SK-N-SH (cell line): ENCODE measurements around the gene CCDC148. TPM values are rescaled to one million over a fixed set of nuclear protein-coding genes. Genes with fewer than 3 reads are reported as not detected.
A peak's percentile ranks its signal among the peaks of the same experiment; 100 is the strongest.

Experiments used
- CTCF ChIA-PET: fragments of 300-600, 350-600 bp; formaldehyde crosslinking; extraction: SDS; loops from one replicate; lab custom pipeline; 2021; lab: Yijun Ruan, JAX
- POLR2A ChIA-PET: fragments of 350-600 bp; sonication (Branson Sonifier 250); formaldehyde crosslinking; extraction: SDS; loops from one replicate; lab custom pipeline; 2020; ENCODE audit warnings: antibody characterized with exemption, inconsistent platforms; lab: Yijun Ruan, JAX
- DNase-seq: peaks from one replicate; pipeline ENCODE4 v3.0.0; 2012
- H2AFZ ChIP-seq: fragments of 200-600 bp; sonication (generic); 2 replicates; pipeline ENCODE4 v1.8.1; 2016; ENCODE audit warnings: antibody characterized with exemption, mild to moderate bottlenecking, low read depth
- H3F3A ChIP-seq: fragments of 200-600 bp; sonication (generic); replicated peaks from 2 replicates; pipeline ENCODE3; 2016; ENCODE audit warnings: antibody characterized with exemption, mild to moderate bottlenecking; ENCODE audit not compliant: insufficient read depth
- H3K27ac ChIP-seq, 2 experiments: fragments of 200-500 bp in 1 of 2; fragments of 200-600 bp in 1 of 2; sonication (Bioruptor generic) in 1 of 2; sonication (generic), shearing (Covaris generic) in 1 of 2; 2 replicates each; pipeline versions ENCODE4 v1.5.1 to v1.6.1; 2014 to 2016; ENCODE audit warnings: low read depth in 2 of 2, inconsistent platforms in 1 of 2, low read length in 1 of 2, mild to moderate bottlenecking in 1 of 2, mixed read lengths in 1 of 2
- H3K27me3 ChIP-seq: fragments of 200-600 bp; sonication (generic), shearing (Covaris generic); 2 replicates; pipeline ENCODE4 v1.6.1; 2016; ENCODE audit warnings: mixed run types; ENCODE audit not compliant: insufficient read depth
- H3K36me3 ChIP-seq, 2 experiments: fragments of 200-500 bp in 1 of 2; fragments of 200-600 bp in 1 of 2; sonication (Bioruptor generic) in 1 of 2; sonication (generic) in 1 of 2; replicated peaks in 1 of 2; 2 replicates each; pipeline versions ENCODE3 to v1.5.1; 2014 to 2016; ENCODE audit warnings: low read length in 1 of 2, mild to moderate bottlenecking in 1 of 2; ENCODE audit not compliant: insufficient read depth in 2 of 2, control insufficient read depth in 1 of 2
- H3K4me1 ChIP-seq, 2 experiments: fragments of 200-500 bp in 1 of 2; fragments of 200-600 bp in 1 of 2; sonication (Bioruptor generic) in 1 of 2; sonication (generic), shearing (Covaris generic) in 1 of 2; 2 replicates each; pipeline versions ENCODE4 v1.5.1 to v1.6.1; 2014 to 2016; ENCODE audit warnings: low read depth in 1 of 2, low read length in 1 of 2, mixed run types in 1 of 2; ENCODE audit not compliant: insufficient read depth in 2 of 2, control insufficient read depth in 1 of 2
- H3K4me2 ChIP-seq: fragments of 200-600 bp; sonication (generic), shearing (Covaris generic); 2 replicates; pipeline ENCODE4 v1.6.1; 2017; ENCODE audit warnings: mixed run types
- H3K4me3 ChIP-seq, 2 experiments: fragments of 200-500 bp in 1 of 2; fragments of 200-600 bp in 1 of 2; sonication (Bioruptor generic) in 1 of 2; sonication (generic), shearing (Covaris generic) in 1 of 2; 2 replicates each; pipeline versions ENCODE4 v1.5.1 to v1.8.1; 2014 to 2016; ENCODE audit warnings: low read depth in 2 of 2, inconsistent platforms in 1 of 2, low read length in 1 of 2, mild to moderate bottlenecking in 1 of 2, mixed read lengths in 1 of 2, moderate library complexity in 1 of 2
- H3K79me2 ChIP-seq: fragments of 200-600 bp; sonication (generic); 2 replicates; pipeline ENCODE4 v1.8.1; 2017; ENCODE audit warnings: mild to moderate bottlenecking; ENCODE audit not compliant: insufficient read depth
- H3K9ac ChIP-seq: fragments of 200-600 bp; sonication (generic); 2 replicates; pipeline ENCODE4 v1.6.1; 2017; ENCODE audit warnings: mixed run types
- H3K9me2 ChIP-seq: fragments of 200-600 bp; sonication (generic); 2 replicates; pipeline ENCODE4 v1.6.1; 2017; ENCODE audit warnings: mixed run types
- H3K9me3 ChIP-seq: fragments of 200-600 bp; sonication (generic); 2 replicates; pipeline ENCODE4 v1.6.1; 2017; ENCODE audit warnings: mixed run types, mild to moderate bottlenecking, moderate library complexity
- H4K20me1 ChIP-seq: fragments of 200-600 bp; sonication (generic); 2 replicates; pipeline ENCODE4 v1.6.1; 2017; ENCODE audit warnings: mild to moderate bottlenecking, mixed run types; ENCODE audit not compliant: insufficient read depth
- ELF1 ChIP-seq: IDR thresholded peaks from 2 replicates; pipeline ENCODE4 v1.4.0; 2012
- EP300 ChIP-seq, 2 experiments: IDR thresholded peaks; 2 replicates each; pipeline versions ENCODE4 v1.4.0 to v1.6.1; 2012; ENCODE audit warnings: borderline replicate concordance in 1 of 2, low read depth in 1 of 2, low read length in 1 of 2
- IRF3 ChIP-seq: fragments of 150-350 bp; IDR thresholded peaks from 2 replicates; pipeline ENCODE4 v1.6.1; 2016; ENCODE audit warnings: mild to moderate bottlenecking, low read depth, low read length
- RAD21 ChIP-seq: IDR thresholded peaks from 2 replicates; pipeline ENCODE4 v1.6.1; 2012; ENCODE audit warnings: mild to moderate bottlenecking, low read length
- RCOR1 ChIP-seq: fragments of 150-350 bp; IDR thresholded peaks from 2 replicates; pipeline ENCODE4 v1.6.1; 2017; ENCODE audit warnings: antibody characterized with exemption, low read length
- RFX5 ChIP-seq: IDR thresholded peaks from 2 replicates; pipeline ENCODE4 v1.6.1; 2012; ENCODE audit warnings: mild to moderate bottlenecking, improper control_type of control experiment, low read length
- SIN3A ChIP-seq: IDR thresholded peaks from 2 replicates; pipeline ENCODE4 v1.6.1; 2012; ENCODE audit warnings: low read depth, mild to moderate bottlenecking, low read length, moderate library complexity, borderline replicate concordance
- SMC3 ChIP-seq: IDR thresholded peaks from 2 replicates; pipeline ENCODE4 v1.6.1; 2012; ENCODE audit warnings: low read depth, low read length, improper control_type of control experiment
- TAF1 ChIP-seq: IDR thresholded peaks from 2 replicates; pipeline ENCODE4 v1.6.1; 2012; ENCODE audit warnings: low read depth, mild to moderate bottlenecking, low read length, moderate library complexity, borderline replicate concordance
- TCF12 ChIP-seq: IDR thresholded peaks from 2 replicates; pipeline ENCODE4 v1.4.0; 2012
- USF1 ChIP-seq: IDR thresholded peaks from 2 replicates; pipeline ENCODE4 v1.4.0; 2012; ENCODE audit warnings: low read depth, borderline replicate concordance
- ZBTB33 ChIP-seq: IDR thresholded peaks from 2 replicates; pipeline ENCODE4 v1.4.0; 2012; ENCODE audit warnings: low read depth, borderline replicate concordance
- WGBS: methylation state at CpG from one replicate; pipeline ENCODE4 v1.1.6; 2017; ENCODE audit warnings: low lambda C conversion rate; 5-methylcytosine and 5-hydroxymethylcytosine counted together
- polyA plus RNA-seq, 3 experiments: library from polyadenylated mRNA; depleted of rRNA; stranded (reverse); fragments of >200 nt; gene quantifications; 2 replicates each; pipeline ENCODE4 v1.2.3, GENCODE V29; 2012
- TF ChIP-seq, protein P1 (sequence below): fragments of 200-600 bp; sonication (generic); IDR thresholded peaks from 2 replicates; pipeline ENCODE4 v1.6.1; 2017; ENCODE audit warnings: antibody characterized with exemption, mild to moderate bottlenecking, moderate library complexity

CCDC148 gene
- polyA plus RNA-seq, 1 of the 3 experiments (the other 2 are of a cell fraction), result 0.18 TPM

DNA sequence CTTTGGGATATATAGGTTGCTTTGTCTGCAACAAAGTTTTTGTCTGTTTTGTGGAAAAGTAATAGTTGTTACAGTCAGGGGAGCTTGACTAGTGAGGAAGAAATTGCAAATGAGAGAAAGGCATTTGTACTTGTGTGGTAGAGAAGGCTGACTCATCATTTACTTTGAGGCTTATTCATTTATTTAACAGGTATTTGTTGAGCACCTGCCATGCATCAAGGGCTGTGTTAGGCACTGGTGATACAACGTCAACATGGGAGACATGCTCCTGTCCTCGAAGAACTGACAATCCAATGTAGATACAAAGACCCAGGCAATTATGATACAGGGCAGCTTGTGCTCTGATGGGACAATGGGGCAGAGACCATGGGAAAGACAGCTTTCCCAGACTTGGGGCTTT is 275.4 kb downstream of the CCDC148 start:
- H3K79me2 ChIP-seq, result no peaks in the 10 kb centered on the region
- no peak overlapping the region for H3K4me3 ChIP-seq
- H3F3A ChIP-seq, result no peaks in the 10 kb centered on the region
- H3K27ac ChIP-seq, result no peak overlapping the region
- no peaks in the 10 kb centered on the region for H3K9me3 ChIP-seq
- ChIA-PET POLR2A (no interaction called here), CTCF (interaction anchor here (1.0 to 6.6 kb wide), 6 partner anchors 10 to 573 kb away, joined by 3 to 68 read pairs (median 12); no protein-coding TSS in a partner anchor)
- H4K20me1 ChIP-seq, result no peaks in the 10 kb centered on the region
- no peak overlapping the region for H3K4me2 ChIP-seq
- DNase-seq, result no peak
- no peak overlapping the region for H3K9ac ChIP-seq
- no peak overlapping the region for H2AFZ ChIP-seq
- no peaks in the 10 kb centered on the region for H3K36me3 ChIP-seq
- H3K4me1 ChIP-seq, result peaks cover 0 to 2% of the 10 kb centered on the region in 2 experiments; a peak in 2 of 4 replicates
- TF ChIP-seq SIN3A (no peak), ZBTB33 (no peak), EP300 (IDR thresholded peaks at IDR 0.05; ENCODE audit: borderline replicate concordance in 1 of 2, low read depth in 1 of 2, low read length in 1 of 2) (no peak), TAF1 (no peak), USF1 (no peak), RFX5 (no peak), RCOR1 (no peak), IRF3 (no peak), TCF12 (no peak)
- H3K9me2 ChIP-seq, result no peaks in the 10 kb centered on the region
- WGBS, result 61% methylated on average over 2 of the region's 2 CpGs
- no peaks in the 10 kb centered on the region for H3K27me3 ChIP-seq

GRCh38 chr2:158179660-158180059 is 276.9 kb downstream of the CCDC148 start:
- H3K4me2 ChIP-seq, result no peak overlapping the region
- no peak overlapping the region for H3K27ac ChIP-seq
- CTCF ChIA-PET, result interaction anchor here (0.7 to 6.6 kb wide), 31 partner anchors 9 to 575 kb away, joined by 3 to 68 read pairs (median 5); no protein-coding TSS in a partner anchor
- H2AFZ ChIP-seq, result no peak overlapping the region
- TF ChIP-seq ELF1 (no peak), RAD21 (peak; percentile 79), SMC3 (peak; percentile 32; the same call in 1 of the 2 replicates)
- TF ChIP-seq, protein P1, sequence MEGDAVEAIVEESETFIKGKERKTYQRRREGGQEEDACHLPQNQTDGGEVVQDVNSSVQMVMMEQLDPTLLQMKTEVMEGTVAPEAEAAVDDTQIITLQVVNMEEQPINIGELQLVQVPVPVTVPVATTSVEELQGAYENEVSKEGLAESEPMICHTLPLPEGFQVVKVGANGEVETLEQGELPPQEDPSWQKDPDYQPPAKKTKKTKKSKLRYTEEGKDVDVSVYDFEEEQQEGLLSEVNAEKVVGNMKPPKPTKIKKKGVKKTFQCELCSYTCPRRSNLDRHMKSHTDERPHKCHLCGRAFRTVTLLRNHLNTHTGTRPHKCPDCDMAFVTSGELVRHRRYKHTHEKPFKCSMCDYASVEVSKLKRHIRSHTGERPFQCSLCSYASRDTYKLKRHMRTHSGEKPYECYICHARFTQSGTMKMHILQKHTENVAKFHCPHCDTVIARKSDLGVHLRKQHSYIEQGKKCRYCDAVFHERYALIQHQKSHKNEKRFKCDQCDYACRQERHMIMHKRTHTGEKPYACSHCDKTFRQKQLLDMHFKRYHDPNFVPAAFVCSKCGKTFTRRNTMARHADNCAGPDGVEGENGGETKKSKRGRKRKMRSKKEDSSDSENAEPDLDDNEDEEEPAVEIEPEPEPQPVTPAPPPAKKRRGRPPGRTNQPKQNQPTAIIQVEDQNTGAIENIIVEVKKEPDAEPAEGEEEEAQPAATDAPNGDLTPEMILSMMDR, result peak; percentile 47
- POLR2A ChIA-PET, result interaction anchor here (0.7 kb wide), 1 partner anchor 566 kb away, joined by 3 read pairs; no protein-coding TSS in a partner anchor
- no peaks in the 10 kb centered on the region for H4K20me1 ChIP-seq
- peaks cover 0 to 2% of the 10 kb centered on the region in 2 experiments; a peak in 2 of 4 replicates for H3K4me1 ChIP-seq
- no peaks in the 10 kb centered on the region for H3K79me2 ChIP-seq
- no peaks in the 10 kb centered on the region for H3K9me3 ChIP-seq
- no peaks in the 10 kb centered on the region for H3K36me3 ChIP-seq
- H3K27me3 ChIP-seq, result no peaks in the 10 kb centered on the region
- DNase-seq, result no peak
- no peak overlapping the region for H3K9ac ChIP-seq
- H3F3A ChIP-seq, result no peaks in the 10 kb centered on the region
- H3K4me3 ChIP-seq, result no peak overlapping the region
- no peaks in the 10 kb centered on the region for H3K9me2 ChIP-seq
- WGBS, result 86% methylated on average over 2 of the region's 2 CpGs
